Skeletal muscle satellite cell (primary cell): Measurements from ENCODE around the gene WNT7B.

Experiments used
- H3K27me3 ChIP-seq: 2 replicates; pipeline ENCODE4 v1.7.0; 2013; ENCODE audit warnings: low read length; ENCODE audit not compliant: control insufficient read depth, insufficient read depth
- H3K36me3 ChIP-seq: 2 replicates; pipeline ENCODE4 v1.7.0; 2013; ENCODE audit warnings: mild to moderate bottlenecking, control low read depth, low read length; ENCODE audit not compliant: insufficient read depth
- H3K4me1 ChIP-seq: 2 replicates; pipeline ENCODE4 v1.7.0; 2013; ENCODE audit warnings: low read length; ENCODE audit not compliant: control insufficient read depth, insufficient read depth
- H3K4me2 ChIP-seq: 2 replicates; pipeline ENCODE4 v1.7.0; 2013; ENCODE audit warnings: mild to moderate bottlenecking, low read length
- H3K4me3 ChIP-seq: 2 replicates; pipeline ENCODE4 v1.7.0; 2013; ENCODE audit warnings: low read length
- H3K9ac ChIP-seq: 2 replicates; pipeline ENCODE4 v1.7.0; 2013; ENCODE audit warnings: mild to moderate bottlenecking, low read depth, low read length, moderate library complexity
- H3K9me3 ChIP-seq: replicated peaks from 2 replicates; pipeline ENCODE4 v1.7.0; 2013; ENCODE audit warnings: mild to moderate bottlenecking, control low read depth, low read length

Gene WNT7B

DNA sequence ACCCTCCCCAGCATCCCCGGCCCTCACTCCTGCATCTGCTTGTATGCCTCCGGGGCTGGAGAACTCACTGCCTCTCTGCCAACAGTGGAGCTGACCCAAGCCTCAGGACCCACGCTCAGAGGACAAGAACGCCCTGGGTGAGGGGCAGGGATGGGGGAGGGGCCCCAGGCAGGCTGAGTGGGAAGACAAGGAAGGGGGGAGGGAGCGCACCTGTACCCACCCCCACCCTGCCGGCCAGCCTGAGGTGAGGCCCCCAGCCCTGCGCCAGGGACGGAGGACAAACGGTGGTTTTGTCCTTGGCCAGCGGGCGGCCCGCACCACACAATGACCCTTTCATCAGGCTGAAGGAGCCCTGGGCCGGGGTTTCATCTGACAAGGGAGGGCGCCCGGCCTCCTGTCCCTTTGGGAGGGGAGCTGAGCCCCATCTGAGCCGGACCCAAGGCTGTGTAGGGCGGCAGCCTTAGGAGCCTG is 10.0 kb downstream of the WNT7B start:
- peaks cover 30% of the 10 kb centered on the region for H3K4me1 ChIP-seq
- no peaks in the 10 kb centered on the region for H3K9me3 ChIP-seq
- H3K4me2 ChIP-seq: no peak overlapping the region
- no peak overlapping the region for H3K4me3 ChIP-seq
- peaks cover 50% of the 10 kb centered on the region for H3K27me3 ChIP-seq
- no peaks in the 10 kb centered on the region for H3K36me3 ChIP-seq
- H3K9ac ChIP-seq: no peak overlapping the region

DNA sequence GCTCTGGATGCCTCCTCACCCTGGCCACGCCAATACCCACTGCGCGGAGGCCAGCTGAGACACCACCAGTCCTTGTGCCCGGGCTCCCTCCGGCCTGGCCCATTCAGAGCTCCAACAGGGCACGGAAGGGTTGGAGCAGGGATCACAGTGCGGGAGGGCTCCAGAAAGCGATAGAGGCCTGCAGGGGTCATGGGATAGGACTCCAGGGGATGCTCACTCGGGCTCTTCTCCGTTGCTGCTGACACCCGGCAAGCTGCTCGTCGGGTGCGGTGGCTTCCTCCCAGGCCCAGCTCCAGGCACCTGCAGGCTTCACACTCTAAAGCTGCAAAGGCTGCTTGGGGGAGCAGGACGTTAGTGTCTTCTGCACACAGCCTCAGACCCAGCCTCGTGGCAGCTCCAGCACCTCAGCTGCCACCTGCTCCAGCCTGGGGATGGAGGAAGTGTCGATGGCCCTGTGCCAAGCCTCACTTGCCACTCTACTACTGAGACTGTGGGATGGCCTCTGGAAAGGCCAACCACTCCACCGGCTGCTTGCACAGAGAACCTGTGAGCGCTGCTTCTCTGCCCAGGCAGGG is 10.6 kb downstream of the WNT7B start:
- H3K36me3 ChIP-seq: no peaks in the 10 kb centered on the region
- peaks cover 46% of the 10 kb centered on the region for H3K27me3 ChIP-seq
- H3K9me3 ChIP-seq: no peaks in the 10 kb centered on the region
- H3K4me2 ChIP-seq: no peak overlapping the region
- no peak overlapping the region for H3K9ac ChIP-seq
- no peak overlapping the region for H3K4me3 ChIP-seq
- H3K4me1 ChIP-seq: peaks cover 27% of the 10 kb centered on the region

GRCh38 chr22:45965563-45965962 is 11.4 kb downstream of the WNT7B start:
- H3K4me1 ChIP-seq: peaks cover 18% of the 10 kb centered on the region
- peaks cover 40% of the 10 kb centered on the region for H3K27me3 ChIP-seq
- H3K9me3 ChIP-seq: no peaks in the 10 kb centered on the region
- H3K36me3 ChIP-seq: no peaks in the 10 kb centered on the region
- H3K9ac ChIP-seq: no peak overlapping the region
- H3K4me2 ChIP-seq: no peak overlapping the region
- no peak overlapping the region for H3K4me3 ChIP-seq

DNA sequence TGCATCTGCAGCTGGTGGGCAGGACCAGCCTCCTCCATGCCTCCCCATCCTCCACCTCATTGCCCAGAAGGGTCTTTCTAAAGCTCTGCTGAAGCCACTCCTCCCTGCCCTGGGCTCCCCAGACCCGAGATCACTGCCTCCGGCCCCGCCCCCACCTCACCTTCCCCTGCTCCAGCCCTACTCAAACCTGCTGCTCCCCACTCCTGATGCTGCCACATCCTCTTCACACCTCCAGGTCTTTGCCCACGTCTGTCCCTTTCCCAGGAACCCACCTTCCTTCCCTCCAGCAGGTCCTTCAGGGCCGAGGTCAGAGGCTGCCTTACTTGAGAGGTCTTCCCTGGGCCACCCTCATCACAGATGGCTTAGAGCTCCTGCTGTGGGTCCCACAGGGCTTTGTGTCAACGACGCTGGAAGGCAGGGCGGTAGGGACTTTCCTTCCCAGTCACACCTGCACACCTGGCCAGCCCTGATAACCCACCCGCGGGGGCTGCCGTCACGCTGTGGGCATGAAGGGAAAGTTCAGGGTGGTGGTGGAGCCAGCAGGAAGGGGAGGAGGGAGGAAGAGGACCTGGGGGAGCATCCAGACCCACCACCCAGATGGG is 11.9 kb downstream of the WNT7B start:
- H3K9me3 ChIP-seq: no peaks in the 10 kb centered on the region
- peaks cover 34% of the 10 kb centered on the region for H3K27me3 ChIP-seq
- H3K9ac ChIP-seq: no peak overlapping the region
- no peak overlapping the region for H3K4me3 ChIP-seq
- peaks cover 17% of the 10 kb centered on the region for H3K4me1 ChIP-seq
- no peak overlapping the region for H3K4me2 ChIP-seq
- H3K36me3 ChIP-seq: no peaks in the 10 kb centered on the region

- H3K36me3 ChIP-seq: no peaks in the 10 kb centered on the region
- H3K9me3 ChIP-seq: no peaks in the 10 kb centered on the region
- H3K4me1 ChIP-seq: peaks cover 13% of the 10 kb centered on the region
- no peak overlapping the region for H3K4me3 ChIP-seq
- no peak overlapping the region for H3K9ac ChIP-seq
- peaks cover 33% of the 10 kb centered on the region for H3K27me3 ChIP-seq
- H3K4me2 ChIP-seq: no peak overlapping the region
These were observed 12.6 kb downstream of the WNT7B start for GRCh38 chr22:45964372-45964771.

- Histone ChIP-seq H3K36me3 (no peaks in the 10 kb centered on the region), H3K4me1 (peaks cover 8% of the 10 kb centered on the region), H3K27me3 (peaks cover 33% of the 10 kb centered on the region), H3K4me3 (no peak overlapping the region), H3K9ac (no peak overlapping the region), H3K9me3 (no peaks in the 10 kb centered on the region), H3K4me2 (no peak overlapping the region)
These were observed 13.1 kb downstream of the WNT7B start for GRCh38 chr22:45963821-45964220.

GRCh38 chr22:45962756-45963324 is 14.1 kb downstream of the WNT7B start:
- no peaks in the 10 kb centered on the region for H3K36me3 ChIP-seq
- no peak overlapping the region for H3K9ac ChIP-seq
- peaks cover 38% of the 10 kb centered on the region for H3K27me3 ChIP-seq

DNA sequence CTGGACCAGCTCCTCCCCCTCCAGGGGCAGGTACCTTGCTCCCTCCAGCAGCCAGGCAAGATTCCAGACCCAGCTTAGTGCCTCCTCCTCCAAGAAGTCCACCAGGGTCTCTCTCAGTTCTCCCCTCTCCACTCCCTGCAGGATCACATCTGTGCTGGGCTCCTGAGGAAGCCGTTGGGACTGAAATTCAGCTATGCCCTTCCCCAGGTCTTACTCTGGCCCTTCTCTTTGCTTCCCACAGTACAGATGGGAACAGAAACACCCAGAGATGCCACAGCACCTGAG is 14.6 kb downstream of the WNT7B start:
- H3K27me3 ChIP-seq: peaks cover 40% of the 10 kb centered on the region
- no peaks in the 10 kb centered on the region for H3K4me1 ChIP-seq
- H3K4me2 ChIP-seq: no peak overlapping the region
- H3K9me3 ChIP-seq: no peaks in the 10 kb centered on the region
- H3K9ac ChIP-seq: no peak overlapping the region
- no peaks in the 10 kb centered on the region for H3K36me3 ChIP-seq
- no peak overlapping the region for H3K4me3 ChIP-seq

More at GRCh38 chr22:45962756-45963324, 14.1 kb downstream of the WNT7B start:
- H3K4me2 ChIP-seq: no peak overlapping the region
- no peaks in the 10 kb centered on the region for H3K4me1 ChIP-seq
- H3K9me3 ChIP-seq: no peaks in the 10 kb centered on the region
- H3K4me3 ChIP-seq: no peak overlapping the region

DNA sequence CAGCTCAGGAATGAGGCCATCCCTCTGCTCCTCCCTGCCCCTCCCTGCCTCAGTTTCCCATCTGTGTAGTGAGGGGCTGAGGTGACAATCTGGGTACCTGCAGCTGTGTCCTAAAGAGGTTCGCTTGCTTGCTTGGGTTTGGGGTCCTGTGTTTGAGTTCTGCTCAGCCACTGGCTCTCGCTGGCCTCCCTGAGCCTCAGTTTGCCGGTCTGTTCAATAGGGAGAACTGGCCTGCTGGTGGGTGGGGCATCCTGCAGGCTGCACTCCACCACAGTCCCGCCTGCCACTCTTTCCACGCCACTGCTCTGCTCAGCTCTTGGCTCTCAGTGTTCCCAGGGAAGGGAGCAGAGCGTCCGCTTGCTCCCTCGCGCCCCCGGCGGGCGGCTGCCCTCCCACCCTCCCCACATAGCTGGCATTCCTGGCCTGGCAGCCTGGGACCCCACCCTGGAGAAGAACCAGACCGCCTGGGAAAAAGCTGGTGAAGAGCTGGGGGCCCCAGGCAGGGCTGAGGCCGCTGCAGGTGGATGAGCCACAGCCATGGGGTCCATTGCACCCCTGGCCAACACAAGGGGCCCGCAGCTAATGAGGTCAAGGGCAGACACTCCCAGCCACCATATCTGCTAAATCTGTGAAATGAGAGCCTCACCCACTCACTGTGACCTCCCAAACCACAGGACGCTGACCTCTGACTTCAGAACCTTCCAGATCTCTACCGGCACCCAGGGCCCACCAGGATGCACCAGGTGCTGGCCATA is 15.1 kb downstream of the WNT7B start:
- Histone ChIP-seq H3K4me2 (no peak overlapping the region), H3K36me3 (no peaks in the 10 kb centered on the region), H3K27me3 (peaks cover 40% of the 10 kb centered on the region), H3K9me3 (no peaks in the 10 kb centered on the region), H3K9ac (no peak overlapping the region), H3K4me3 (no peak overlapping the region), H3K4me1 (no peaks in the 10 kb centered on the region)

DNA sequence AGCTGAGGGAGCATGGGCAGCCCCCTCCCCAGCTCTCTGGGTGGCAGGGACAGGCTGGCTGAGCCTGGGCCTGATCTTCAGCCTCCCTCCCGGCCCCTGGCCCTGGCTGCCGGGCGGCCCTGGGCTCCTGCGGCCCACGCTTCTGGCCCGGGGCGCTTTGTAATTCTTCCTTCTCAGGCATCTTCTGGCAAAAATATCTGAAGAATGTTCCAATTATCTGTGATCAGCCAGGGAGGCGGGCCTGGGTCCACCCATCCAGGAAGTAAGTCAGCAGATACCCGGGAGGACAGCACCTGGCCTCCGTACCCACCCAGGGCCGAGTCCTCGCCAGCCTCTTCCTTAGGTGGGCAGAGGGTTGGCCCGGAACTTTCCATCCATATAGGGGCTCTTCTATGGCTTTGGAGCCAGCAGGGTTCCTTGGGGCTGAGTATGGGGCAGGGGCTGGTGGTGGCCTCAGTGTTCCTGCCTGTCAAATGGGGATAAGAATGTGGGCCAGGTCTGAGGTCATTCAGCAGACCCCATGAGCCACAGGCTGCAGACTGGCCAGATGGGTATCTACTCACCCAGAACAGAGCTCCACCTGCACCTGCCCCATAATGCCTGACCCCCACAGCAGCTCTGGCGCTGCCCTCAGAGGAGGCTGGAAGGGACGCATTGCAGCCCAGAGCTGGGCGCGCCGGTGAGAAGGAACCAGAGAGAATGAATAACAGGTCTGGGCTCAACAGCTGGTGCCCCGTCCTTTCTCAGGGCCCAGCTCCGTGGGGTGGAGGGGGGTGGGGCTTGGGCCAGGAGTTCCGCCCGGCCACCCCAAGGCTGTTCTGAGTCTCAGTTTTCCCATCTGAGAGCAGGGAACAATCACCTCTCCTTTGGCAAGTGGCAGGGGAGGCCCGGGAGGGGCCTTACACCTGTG is 16.2 kb downstream of the WNT7B start:
- Histone ChIP-seq H3K4me3 (no peak overlapping the region), H3K36me3 (no peaks in the 10 kb centered on the region), H3K9me3 (no peaks in the 10 kb centered on the region), H3K9ac (no peak overlapping the region), H3K27me3 (peaks cover 42% of the 10 kb centered on the region), H3K4me1 (no peaks in the 10 kb centered on the region), H3K4me2 (no peak overlapping the region)
